Nephron progenitor cell (in vitro differentiated cells): ENCODE measurements around the gene HLF.

Source experiments
- DNase-seq: peaks from one replicate; pipeline ENCODE4 v3.0.0; 2021
- H3K27ac Mint-ChIP-seq: 2 replicates; pipeline ENCODE4 v1.8.0; 2021; ENCODE audit warnings: mild to moderate bottlenecking, moderate library complexity, mixed read lengths
- H3K27me3 Mint-ChIP-seq: 2 replicates; pipeline ENCODE4 v1.8.0; 2021; ENCODE audit warnings: mild to moderate bottlenecking, low read depth, mixed read lengths; ENCODE audit not compliant: poor library complexity
- H3K36me3 Mint-ChIP-seq: 2 replicates; pipeline ENCODE4 v1.8.0; 2021; ENCODE audit warnings: low read depth, mixed read lengths
- H3K4me1 Mint-ChIP-seq: 2 replicates; pipeline ENCODE4 v1.8.0; 2021; ENCODE audit warnings: mixed read lengths
- H3K4me3 Mint-ChIP-seq: 2 replicates; pipeline ENCODE4 v1.8.0; 2021; ENCODE audit warnings: mild to moderate bottlenecking, moderate library complexity, mixed read lengths
- H3K9me3 Mint-ChIP-seq: 2 replicates; pipeline ENCODE4 v1.8.0; 2021; ENCODE audit warnings: mild to moderate bottlenecking, moderate library complexity, mixed read lengths
- CTCF ChIP-seq: fragments of 200-600 bp; sonication (generic); IDR thresholded peaks from 2 replicates; pipeline ENCODE4 v1.5.0; 2021; ENCODE audit warnings: antibody characterized with exemption

Gene HLF

GRCh38 chr17:55303701-55304145 is 39.0 kb downstream of the HLF start:
- Mint-ChIP-seq H3K9me3 (no peaks in the 10 kb centered on the region), H3K27me3 (peaks cover 3% of the 10 kb centered on the region), H3K27ac (no peak overlapping the region), H3K4me3 (no peak overlapping the region), H3K4me1 (no peaks in the 10 kb centered on the region), H3K36me3 (no peaks in the 10 kb centered on the region)
- DNase-seq: no peak
- no peak for TF ChIP-seq CTCF

- Mint-ChIP-seq H3K36me3 (no peaks in the 10 kb centered on the region), H3K27ac (no peak overlapping the region), H3K4me3 (no peak overlapping the region), H3K9me3 (no peaks in the 10 kb centered on the region), H3K27me3 (no peaks in the 10 kb centered on the region), H3K4me1 (no peaks in the 10 kb centered on the region)
- no peak for DNase-seq
- TF ChIP-seq CTCF: no peak
These were observed 39.6 kb downstream of the HLF start for GRCh38 chr17:55304171-55304859.

- H3K27ac Mint-ChIP-seq: no peak overlapping the region
These were observed 40.7 kb downstream of the HLF start for GRCh38 chr17:55305321-55306087.

GRCh38 chr17:55307879-55308278 is 43.1 kb downstream of the HLF start:
- Mint-ChIP-seq H3K27me3 (no peaks in the 10 kb centered on the region), H3K4me3 (no peak overlapping the region), H3K36me3 (no peaks in the 10 kb centered on the region), H3K9me3 (no peaks in the 10 kb centered on the region), H3K27ac (no peak overlapping the region), H3K4me1 (no peaks in the 10 kb centered on the region)
- no peak for DNase-seq
- no peak for TF ChIP-seq CTCF

More at GRCh38 chr17:55305321-55306087, 40.7 kb downstream of the HLF start:
- no peaks in the 10 kb centered on the region for H3K36me3 Mint-ChIP-seq
- TF ChIP-seq CTCF: no peak
- H3K27me3 Mint-ChIP-seq: no peaks in the 10 kb centered on the region
- no peaks in the 10 kb centered on the region for H3K4me1 Mint-ChIP-seq
- no peak overlapping the region for H3K4me3 Mint-ChIP-seq
- H3K9me3 Mint-ChIP-seq: no peaks in the 10 kb centered on the region
- no peak for DNase-seq

GRCh38 chr17:55308613-55309391 is 44.0 kb downstream of the HLF start:
- Mint-ChIP-seq H3K9me3 (no peaks in the 10 kb centered on the region), H3K36me3 (no peaks in the 10 kb centered on the region), H3K27me3 (peaks cover 5% of the 10 kb centered on the region), H3K4me3 (no peak overlapping the region), H3K27ac (no peak overlapping the region), H3K4me1 (no peaks in the 10 kb centered on the region)
- no peak for DNase-seq
- TF ChIP-seq CTCF: no peak
